ENCODE measurements around the gene TCIRG1.

Gene TCIRG1

GRCh38 chr11:68051191-68052136 lies 12.6 kb downstream of the TCIRG1 start:
- no peak for DNase-seq

GRCh38 chr11:68052137-68052873 lies 13.5 kb downstream of the TCIRG1 start:
- DNase-seq, result no peak

- no peak for DNase-seq
Observed at GRCh38 chr11:68053117-68053516, 14.3 kb downstream of the TCIRG1 start.

- no peak for DNase-seq
Observed at GRCh38 chr11:68053981-68054812, 15.4 kb downstream of the TCIRG1 start.

- DNase-seq, result no peak
Observed at GRCh38 chr11:68056317-68057285, 17.8 kb downstream of the TCIRG1 start.

GRCh38 chr11:68057807-68058206 lies 19.0 kb downstream of the TCIRG1 start:
- DNase-seq, result no peak

GRCh38 chr11:68061508-68061907 lies 22.7 kb downstream of the TCIRG1 start:
- DNase-seq, result no peak

DNA sequence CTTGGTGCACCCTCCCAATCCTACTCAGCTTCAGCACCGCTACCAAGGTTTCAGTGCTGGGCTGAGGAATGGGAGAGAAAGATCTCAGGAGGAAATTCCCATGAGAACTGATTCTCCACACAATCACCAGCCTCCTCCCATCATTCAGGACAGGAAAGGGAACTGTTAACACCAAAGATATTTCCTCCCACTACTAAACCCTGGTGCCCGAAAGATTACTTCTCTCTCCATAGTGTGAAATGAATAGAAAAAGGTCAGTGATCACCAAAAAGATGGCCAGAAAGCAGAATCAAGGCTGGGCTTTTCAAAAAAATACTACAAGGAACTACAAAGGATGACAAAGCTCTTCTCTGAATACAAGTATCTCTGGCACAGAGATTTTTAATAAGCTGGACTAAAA lies 26.1 kb downstream of the TCIRG1 start:
- DNase-seq, result no peak

DNA sequence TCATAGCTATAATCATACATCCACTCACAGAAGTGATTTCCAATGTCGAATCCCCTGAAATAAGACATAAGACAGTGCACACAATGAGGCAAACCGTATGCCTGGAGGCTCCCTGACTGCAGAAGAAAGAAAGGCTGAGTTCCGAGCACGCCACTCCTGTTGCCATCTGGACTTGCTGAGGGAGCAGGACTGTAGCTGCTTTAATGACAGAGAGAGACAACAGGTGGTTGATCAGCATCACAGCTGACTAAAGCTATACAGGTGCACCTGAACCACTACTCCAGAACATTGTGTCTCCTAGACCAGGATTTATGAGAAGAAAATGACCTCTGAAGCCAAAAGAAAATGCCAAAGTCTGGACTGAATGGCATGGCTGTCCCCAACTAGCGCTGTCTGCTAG lies 27.0 kb downstream of the TCIRG1 start:
- no peak for DNase-seq

- DNase-seq, result peak in 5 of 14 donors; percentile 20 to 28 (median 23)
Observed at GRCh38 chr11:68066742-68067141, 27.9 kb downstream of the TCIRG1 start.

- DNase-seq, result no peak
Observed at GRCh38 chr11:68067991-68068390, 29.2 kb downstream of the TCIRG1 start.

GRCh38 chr11:68071281-68072048 lies 32.6 kb downstream of the TCIRG1 start:
- no peak for DNase-seq

DNA sequence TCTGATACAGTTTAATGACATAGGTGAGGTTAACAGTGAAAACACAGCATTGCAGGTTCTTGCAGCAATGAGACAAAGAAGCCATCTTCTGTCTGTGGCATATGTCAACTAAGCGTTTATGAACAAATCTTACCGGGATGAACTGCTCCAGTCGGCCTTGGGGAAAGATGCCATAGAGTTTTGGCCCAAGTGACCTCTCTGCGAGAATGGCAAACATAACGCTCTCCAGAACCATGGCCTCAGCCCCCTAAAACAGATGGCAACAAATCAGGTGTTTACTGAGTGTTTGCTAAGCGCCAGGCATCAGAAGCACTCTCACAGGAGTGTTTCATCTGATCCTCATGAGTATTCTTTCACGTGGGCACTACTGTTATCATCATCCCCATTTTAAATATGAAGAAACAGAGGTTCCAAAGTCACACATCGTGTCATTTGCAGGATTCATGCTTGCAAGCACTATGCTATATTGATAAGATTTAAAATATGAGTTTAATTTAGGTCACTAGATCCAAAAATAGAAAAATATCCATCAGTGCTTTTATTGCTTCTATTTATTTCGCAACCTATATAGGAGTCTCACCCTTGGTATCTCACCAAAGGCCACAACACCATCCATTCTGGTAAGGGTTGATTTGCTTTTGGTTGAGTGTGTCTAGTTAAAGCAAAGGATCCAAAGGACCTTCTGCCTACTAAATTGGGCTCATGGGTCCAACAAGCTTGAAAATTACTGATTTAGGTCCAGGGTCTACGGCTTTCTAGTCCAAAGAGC lies 35.9 kb downstream of the TCIRG1 start:
- DNase-seq, result no peak

- DNase-seq, result no peak
Observed at GRCh38 chr11:68076371-68077042, 37.7 kb downstream of the TCIRG1 start.

- DNase-seq, result no peak
Observed at GRCh38 chr11:68077617-68078582, 39.1 kb downstream of the TCIRG1 start.

- no peak for DNase-seq
Observed at GRCh38 chr11:68080860-68081259, 42.0 kb downstream of the TCIRG1 start.

GRCh38 chr11:68081691-68082090 lies 42.9 kb downstream of the TCIRG1 start:
- no peak for DNase-seq

DNA sequence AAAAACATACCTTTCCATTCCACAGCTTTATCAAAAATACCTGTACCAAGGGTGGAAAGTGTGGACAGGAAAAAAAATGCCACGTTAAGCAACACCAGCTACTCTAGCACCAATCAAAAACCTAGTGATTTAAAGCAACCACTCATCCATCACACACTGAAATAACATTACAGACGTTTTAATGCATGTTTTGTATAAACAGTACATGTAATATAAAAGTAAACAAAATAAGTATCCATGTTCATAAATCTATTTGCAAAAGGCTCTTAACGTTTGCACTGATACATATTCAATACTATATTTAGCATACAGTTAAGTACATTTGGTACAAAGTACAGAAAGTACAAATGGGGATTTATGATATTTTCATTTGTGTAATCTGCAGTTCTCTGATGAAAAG lies 43.7 kb downstream of the TCIRG1 start:
- DNase-seq, result no peak

Data from C1 segment of cervical spinal cord (tissue), 14 donors.